Stomach (tissue), 9 donors: ENCODE data around the gene NPAS3. TPM values are rescaled to one million over a fixed set of nuclear protein-coding genes. Genes with fewer than 3 reads are reported as not detected.

Experiments used
- DNase-seq, 2 donors: peaks; one replicate each; pipeline versions ENCODE4 v3.0.0 to v3.0.0-alpha.2; 2013 to 2019
- H3K27ac ChIP-seq, 5 donors: fragments of 200-600 bp in 4 of 5; sonication (generic) in 4 of 5; one replicate each; pipeline ENCODE4 v1.5.1; 2013 to 2019; ENCODE audit warnings: mild to moderate bottlenecking in 1 of 5, moderate library complexity in 1 of 5
- H3K27me3 ChIP-seq, 3 donors: fragments of 200-600 bp; sonication (generic); one replicate each; pipeline ENCODE4 v1.5.1; 2017 to 2019; ENCODE audit warnings: mixed run types in 1 of 3
- H3K36me3 ChIP-seq, 4 donors: fragments of 200-600 bp; sonication (generic); 1 replicate in 3 of 4; 2 replicates in 1 of 4; pipeline ENCODE4 v1.5.1; 2016 to 2019
- H3K4me1 ChIP-seq, 4 donors: fragments of 200-600 bp; sonication (generic); one replicate each; pipeline ENCODE4 v1.5.1; 2016 to 2019
- H3K4me3 ChIP-seq, 4 donors: fragments of 200-600 bp; sonication (generic) in 3 of 4; one replicate each; pipeline ENCODE4 v1.5.1; 2016 to 2019; ENCODE audit warnings: mild to moderate bottlenecking in 1 of 4
- H3K9me3 ChIP-seq, 4 donors: fragments of 200-600 bp; sonication (generic); one replicate each; pipeline ENCODE4 v1.5.1; 2016 to 2019
- CTCF ChIP-seq, 7 experiments: fragments of 450-650 bp in 4 of 7; fragments of 200-600 bp in 3 of 7; sonication (generic) in 3 of 7; IDR thresholded peaks; one replicate each; pipeline ENCODE4 v1.5.1; 2016 to 2019; ENCODE audit warnings: antibody characterized with exemption in 7 of 7, control low read depth in 2 of 7, mild to moderate bottlenecking in 1 of 7
- EP300 ChIP-seq: sonication (generic); formaldehyde crosslinking; IDR thresholded peaks from one replicate; pipeline ENCODE4 v1.6.1; 2017; ENCODE audit warnings: antibody characterized with exemption
- POLR2A ChIP-seq, 4 donors: fragments of 450-650 bp; IDR thresholded peaks; one replicate each; pipeline ENCODE4 v1.6.1; 2016; ENCODE audit warnings: antibody characterized with exemption in 4 of 4, control low read depth in 2 of 4, mild to moderate bottlenecking in 1 of 4, moderate library complexity in 1 of 4
- POLR2AphosphoS5 ChIP-seq, 3 donors: sonication (generic); formaldehyde crosslinking; IDR thresholded peaks; one replicate each; pipeline ENCODE4 v1.6.1; 2016; ENCODE audit warnings: antibody characterized with exemption in 3 of 3
- WGBS, 5 donors: extraction: QIAGEN DNeasy Blood & Tissue Kit in 3 of 5; methylation state at CpG; one replicate each; pipeline versions ENCODE4 v1.1.5 to v1.1.7; 2013 to 2018; 5-methylcytosine and 5-hydroxymethylcytosine counted together
- intact Hi-C: fragments of 100-400 bp; cut with DNase I; formaldehyde crosslinking; loops from one replicate; pipeline ENCODE4 v1.15.1; 2023; ENCODE audit warnings: low total_unique reads
- polyA plus RNA-seq, 3 donors: library from polyadenylated mRNA; stranded (reverse); fragments of 200-250 nt; gene quantifications; one replicate each; pipeline ENCODE4 v1.2.3, GENCODE V29; 2013
- total RNA-seq, 5 donors: library from RNA; depleted of rRNA; stranded (reverse); fragments of >200 nt; gene quantifications; one replicate each; pipeline versions ENCODE4 v1.1.0 to v1.2.3, GENCODE V29; 2014 to 2016
- donor health status: healthy with polysubstance abuse.
- donor health status: Bipolar disorder and iron deficiency.
- donor health status: healthy.

The NPAS3 gene
- total and polyA plus RNA-seq, 8 donors, result under 0.01 to 7.9 (median 0.76) TPM; not detected in 1

GRCh38 chr14:33849455-33849801 lies 910.7 kb downstream of the NPAS3 start:
- no peaks in the 10 kb centered on the region for H3K36me3 ChIP-seq
- intact Hi-C loops, result loop anchor here (10.0 kb wide), 2 partner anchors 245 to 475 kb away; no protein-coding TSS in a partner anchor
- H3K27me3 ChIP-seq, result no peaks in the 10 kb centered on the region
- no peak for DNase-seq
- H3K9me3 ChIP-seq, result no peaks in the 10 kb centered on the region
- 97 to 100% (median 100%) methylated on average over 1 of the region's 1 CpG for WGBS, 5 donors
- H3K27ac ChIP-seq, result no peak overlapping the region
- TF ChIP-seq EP300, result no peak
- no peak for TF ChIP-seq POLR2AphosphoS5 (IDR thresholded peaks at IDR 0.05)
- no peak for TF ChIP-seq POLR2A (IDR thresholded peaks at IDR 0.05)
- no peak for TF ChIP-seq CTCF (IDR thresholded peaks at IDR 0.05)
- no peak overlapping the region for H3K4me3 ChIP-seq
- H3K4me1 ChIP-seq, result no peaks in the 10 kb centered on the region

GRCh38 chr14:33850826-33851225 lies 912.1 kb downstream of the NPAS3 start:
- Histone ChIP-seq H3K36me3 (no peaks in the 10 kb centered on the region), H3K4me3 (no peak overlapping the region), H3K27me3 (no peaks in the 10 kb centered on the region), H3K9me3 (no peaks in the 10 kb centered on the region), H3K27ac (no peak overlapping the region), H3K4me1 (no peaks in the 10 kb centered on the region)
- TF ChIP-seq POLR2AphosphoS5 (IDR thresholded peaks at IDR 0.05) (no peak), EP300 (no peak), POLR2A (IDR thresholded peaks at IDR 0.05) (no peak), CTCF (IDR thresholded peaks at IDR 0.05) (no peak)
- no peak for DNase-seq
- 74 to 89% (median 81%) methylated on average over 7 of the region's 7 CpGs for WGBS, 5 donors
- intact Hi-C loops, result no loop called here

GRCh38 chr14:33851366-33851765 lies 912.7 kb downstream of the NPAS3 start:
- TF ChIP-seq EP300, result no peak
- TF ChIP-seq POLR2AphosphoS5 (IDR thresholded peaks at IDR 0.05), result no peak
- TF ChIP-seq POLR2A (IDR thresholded peaks at IDR 0.05), result no peak
- no peak for TF ChIP-seq CTCF (IDR thresholded peaks at IDR 0.05)
- WGBS, 5 donors, result 65 to 83% (median 77%) methylated on average over 6 of the region's 6 CpGs
- H3K4me1 ChIP-seq, result no peaks in the 10 kb centered on the region

GRCh38 chr14:33851931-33852330 lies 913.3 kb downstream of the NPAS3 start:
- Histone ChIP-seq H3K27me3 (no peaks in the 10 kb centered on the region), H3K4me3 (no peak overlapping the region), H3K4me1 (no peaks in the 10 kb centered on the region), H3K9me3 (no peaks in the 10 kb centered on the region), H3K36me3 (no peaks in the 10 kb centered on the region), H3K27ac (no peak overlapping the region)
- DNase-seq, result no peak
- intact Hi-C loops, result no loop called here
- WGBS, 5 donors, result 47 to 60% (median 50%) methylated on average over 5 of the region's 5 CpGs
- no peak for TF ChIP-seq POLR2AphosphoS5 (IDR thresholded peaks at IDR 0.05)
- no peak for TF ChIP-seq CTCF (IDR thresholded peaks at IDR 0.05)
- TF ChIP-seq EP300, result no peak
- no peak for TF ChIP-seq POLR2A (IDR thresholded peaks at IDR 0.05)

More at GRCh38 chr14:33851366-33851765, 912.7 kb downstream of the NPAS3 start:
- H3K27me3 ChIP-seq, result no peaks in the 10 kb centered on the region
- no peak for DNase-seq
- no peak overlapping the region for H3K27ac ChIP-seq
- H3K4me3 ChIP-seq, result no peak overlapping the region
- no peaks in the 10 kb centered on the region for H3K36me3 ChIP-seq
- no peaks in the 10 kb centered on the region for H3K9me3 ChIP-seq
- intact Hi-C loops, result no loop called here
